IPS-NIHi7 (cell line): ENCODE data around the gene NEDD9.

ENCODE experiments used
- DNase-seq: peaks from one replicate; pipeline ENCODE4 v3.0.0; 2012; ENCODE audit warnings: mixed read lengths; ENCODE audit errors: extremely low spot score

The NEDD9 gene

DNA sequence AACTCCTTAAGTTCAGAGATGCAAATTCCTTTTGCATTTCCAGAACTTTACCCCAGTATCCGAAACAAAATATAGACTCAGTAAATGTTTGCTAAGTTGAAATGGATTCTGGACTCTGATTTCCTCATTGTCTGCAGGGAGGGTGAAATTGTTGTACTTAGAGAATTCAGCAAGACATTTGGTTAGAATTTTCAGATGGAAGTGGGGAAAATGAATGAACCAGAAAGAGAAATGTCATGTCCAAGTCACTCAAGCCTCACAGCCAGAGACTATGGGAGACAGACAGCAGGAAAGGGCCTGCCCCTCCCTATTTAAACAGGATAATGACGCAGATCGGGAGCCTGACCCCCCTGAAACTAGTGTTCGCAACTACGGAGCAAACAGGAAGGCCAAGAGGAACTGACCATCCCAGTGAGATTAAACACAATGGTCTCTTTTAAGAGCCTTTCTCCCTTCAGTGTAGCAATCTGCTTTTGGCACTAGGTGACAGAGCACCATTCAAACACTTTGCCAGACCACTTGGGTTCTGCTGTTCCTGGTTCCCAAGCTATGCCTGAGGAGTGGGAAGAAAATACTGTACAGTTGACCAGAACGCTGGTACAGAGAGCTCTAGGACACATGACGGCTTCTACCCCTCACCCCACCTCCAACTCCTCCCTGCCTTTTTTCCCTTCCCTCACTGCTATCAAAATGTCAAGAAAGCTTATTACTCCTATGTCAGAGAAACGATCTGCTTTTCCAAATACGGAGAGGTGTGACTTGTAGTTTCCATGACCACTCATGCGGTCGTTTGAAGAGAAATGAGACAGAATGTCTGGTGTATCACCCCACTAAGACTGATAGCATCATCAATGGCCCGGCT, 13.7 kb downstream of the NEDD9 start:
- DNase-seq = no peak

DNA sequence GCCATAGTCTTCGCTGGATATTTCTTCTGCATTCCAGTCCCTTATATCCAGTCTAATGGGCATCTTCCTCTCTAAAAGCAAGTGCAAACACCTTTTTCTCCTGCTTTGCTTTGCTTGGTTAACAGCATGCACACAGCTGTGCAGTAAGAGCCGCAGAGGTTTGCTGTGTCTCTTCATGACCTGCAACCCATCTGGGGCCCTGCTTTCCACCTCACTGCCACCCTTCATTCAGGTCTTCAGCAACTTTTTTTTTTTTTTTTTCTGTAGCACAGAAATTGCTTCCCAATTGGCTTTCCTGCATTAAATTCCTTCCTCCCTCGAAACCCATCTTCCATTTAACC, 14.4 kb downstream of the NEDD9 start:
- no peak for DNase-seq

DNA sequence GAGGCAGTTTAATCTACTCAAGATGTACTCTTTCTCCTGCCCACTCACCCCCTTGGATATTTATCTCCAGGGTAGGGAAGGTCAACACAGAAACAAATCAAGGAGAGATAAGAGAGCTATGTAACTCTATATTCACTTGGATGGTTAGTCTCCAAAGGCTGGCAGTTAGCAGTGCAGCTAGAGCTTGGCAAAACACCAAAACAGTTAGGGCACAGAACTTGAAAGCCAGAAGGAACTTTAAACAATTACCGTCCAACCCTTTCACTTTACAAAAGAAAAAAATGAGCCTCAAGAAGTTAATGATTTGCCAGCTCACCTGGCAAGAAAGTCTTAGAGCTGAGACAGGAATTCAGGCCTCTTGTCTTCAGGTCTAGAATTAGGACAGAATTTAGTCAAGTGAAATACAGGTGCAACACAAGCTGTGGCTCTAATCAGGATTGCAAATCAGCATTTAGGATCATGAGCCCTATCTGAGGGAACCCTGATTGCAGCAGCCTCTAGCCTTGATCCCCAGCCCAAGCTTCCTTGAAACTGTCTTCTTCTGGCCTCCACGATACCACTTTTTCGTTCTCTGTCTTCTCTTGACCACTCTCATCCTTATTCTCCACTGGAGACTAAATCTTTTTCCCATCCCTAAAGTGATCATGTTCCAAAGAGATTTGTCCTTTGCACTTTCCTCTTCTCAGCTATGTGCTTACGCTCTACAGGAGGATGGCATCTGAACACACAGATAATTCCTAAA, 14.9 kb downstream of the NEDD9 start:
- no peak for DNase-seq

DNA sequence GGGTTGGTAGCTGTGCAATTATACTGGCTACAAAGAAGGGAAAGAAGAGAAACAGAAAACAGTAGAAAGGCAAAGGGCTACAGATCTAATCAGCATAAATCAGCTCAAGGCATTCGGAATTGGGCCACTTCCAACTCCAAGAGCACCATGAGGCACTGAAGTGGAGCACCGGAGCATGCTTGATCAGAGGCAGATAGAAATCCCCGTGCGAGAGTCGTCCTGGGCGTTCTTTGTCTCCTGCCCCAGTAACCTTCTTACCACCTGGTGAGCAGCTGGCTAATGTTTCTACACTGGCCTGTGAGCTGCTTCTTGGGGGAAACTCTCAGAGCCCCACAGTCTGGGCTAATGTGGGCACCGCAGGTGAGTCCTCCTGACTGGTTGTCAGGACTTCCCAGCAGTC, 16.7 kb downstream of the NEDD9 start:
- DNase-seq = peak; percentile 22

DNA sequence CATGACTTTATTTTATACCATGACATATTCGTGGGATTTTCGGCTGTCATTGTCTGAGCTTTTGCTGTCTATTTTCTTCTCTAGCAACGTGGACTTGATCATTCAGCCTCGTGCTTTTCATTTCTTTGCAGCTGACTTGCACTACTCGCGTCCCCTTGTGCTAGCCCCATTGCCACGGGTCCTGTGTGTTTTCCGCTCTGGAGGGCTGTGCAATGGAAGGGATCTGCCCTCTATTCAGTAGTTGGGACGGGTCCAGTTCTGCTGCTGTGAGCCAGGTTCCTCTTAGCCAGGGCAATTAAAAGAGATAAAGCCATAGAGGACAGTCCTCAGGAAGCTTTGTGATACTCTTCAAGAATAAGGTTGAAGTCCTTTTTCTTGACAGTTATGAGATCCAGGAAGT, 17.6 kb downstream of the NEDD9 start:
- no peak for DNase-seq

DNA sequence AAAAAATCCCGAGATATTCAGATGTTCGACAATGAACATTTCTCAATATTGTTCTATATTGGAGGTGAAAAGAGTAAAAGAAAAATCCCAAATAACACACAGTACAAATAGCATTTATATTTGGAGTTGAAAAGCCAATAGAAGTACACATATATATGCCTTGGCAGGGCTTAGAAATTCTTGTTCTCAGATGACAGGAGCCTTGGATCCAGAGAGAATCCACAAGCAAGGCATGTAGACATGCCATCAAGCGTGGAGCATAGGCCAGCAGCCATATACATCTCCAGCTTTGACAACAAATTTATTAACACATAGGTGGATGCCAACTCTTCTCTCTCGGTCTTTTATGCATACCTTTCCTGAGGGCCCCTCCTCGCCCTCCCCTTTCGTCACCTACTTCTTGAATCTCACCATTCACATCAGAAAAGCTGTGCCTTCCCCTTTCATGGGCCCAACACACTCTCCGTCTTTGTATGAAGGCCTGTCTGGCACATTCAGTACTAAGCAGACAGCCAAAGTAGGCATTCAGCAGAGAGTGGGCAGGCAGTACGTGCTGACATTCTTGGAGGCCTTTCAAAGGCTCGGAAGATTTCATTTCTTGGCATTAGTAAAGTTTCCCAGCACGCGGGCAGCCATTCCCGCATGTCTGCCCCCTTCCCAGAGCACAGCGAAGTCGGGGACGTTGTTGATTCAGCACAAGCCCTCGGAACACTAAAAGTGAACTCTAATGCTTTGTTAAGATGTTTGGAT, 18.2 kb downstream of the NEDD9 start:
- DNase-seq = no peak

DNA sequence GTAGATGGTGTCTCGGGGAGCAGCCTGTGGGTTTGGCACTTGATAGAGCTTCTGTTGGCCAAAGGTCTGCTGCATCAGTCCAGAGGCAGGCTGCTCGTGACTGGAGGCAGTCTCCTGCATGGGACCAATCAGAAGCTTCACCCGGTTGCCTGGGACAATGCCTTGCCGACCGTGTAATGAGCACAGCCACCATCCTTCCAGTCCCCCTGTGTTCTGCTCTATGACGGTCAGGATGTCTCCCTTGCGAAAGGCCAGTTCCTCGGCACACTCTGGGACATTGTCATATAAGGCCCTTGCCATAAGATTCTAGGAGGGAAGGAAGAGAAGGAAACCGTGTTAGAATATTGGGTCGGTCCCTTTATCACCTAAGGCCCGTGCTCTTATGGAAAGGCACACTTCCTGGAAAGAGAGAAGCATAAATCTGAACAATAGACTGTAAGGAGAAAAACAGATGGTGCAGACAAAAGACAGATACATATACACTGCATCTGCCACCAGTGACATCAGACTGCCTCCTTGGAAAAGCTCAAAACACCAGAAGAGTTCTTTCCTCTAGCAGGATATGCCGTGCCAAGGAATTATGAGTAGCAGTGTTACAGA, 18.9 kb downstream of the NEDD9 start:
- DNase-seq = no peak

DNA sequence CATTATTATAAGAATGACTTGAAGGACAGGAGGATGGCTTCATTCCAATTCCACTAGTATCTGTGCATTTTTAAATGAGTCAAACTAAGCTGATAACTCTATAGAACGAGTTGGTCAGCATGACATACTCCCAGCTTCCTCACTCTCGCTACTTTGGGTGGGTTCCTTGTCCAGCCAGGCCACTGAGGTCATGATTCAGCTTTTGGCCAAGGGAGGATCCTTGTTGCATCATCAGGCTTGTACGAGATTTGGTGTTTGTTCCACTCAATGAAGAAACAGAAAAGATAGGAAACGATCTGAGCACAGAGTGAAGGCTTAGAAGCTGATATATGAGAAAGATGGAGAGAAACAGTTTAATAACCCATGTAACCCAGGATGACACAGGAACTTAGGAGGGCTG, 19.8 kb downstream of the NEDD9 start:
- DNase-seq = no peak

DNA sequence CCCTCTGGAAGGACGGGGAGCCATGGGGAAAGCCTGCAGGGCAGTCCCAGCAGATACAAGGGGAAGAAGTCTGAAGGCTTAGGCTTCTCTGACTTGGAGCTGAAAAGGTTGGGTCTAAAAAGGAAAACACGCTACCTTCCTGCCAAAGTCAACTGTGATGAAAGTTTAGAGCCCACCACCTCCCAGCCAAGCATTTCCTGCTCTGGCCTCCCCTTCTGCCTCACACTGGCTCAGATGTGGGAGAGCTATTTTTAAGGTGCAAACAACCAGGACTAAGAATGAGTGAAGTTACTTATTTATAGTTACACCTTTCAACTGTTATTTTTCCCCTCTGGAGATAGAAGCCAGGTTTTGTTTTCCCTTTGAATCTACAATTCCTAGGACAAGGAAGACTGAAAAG, 21.2 kb downstream of the NEDD9 start:
- DNase-seq = no peak

DNA sequence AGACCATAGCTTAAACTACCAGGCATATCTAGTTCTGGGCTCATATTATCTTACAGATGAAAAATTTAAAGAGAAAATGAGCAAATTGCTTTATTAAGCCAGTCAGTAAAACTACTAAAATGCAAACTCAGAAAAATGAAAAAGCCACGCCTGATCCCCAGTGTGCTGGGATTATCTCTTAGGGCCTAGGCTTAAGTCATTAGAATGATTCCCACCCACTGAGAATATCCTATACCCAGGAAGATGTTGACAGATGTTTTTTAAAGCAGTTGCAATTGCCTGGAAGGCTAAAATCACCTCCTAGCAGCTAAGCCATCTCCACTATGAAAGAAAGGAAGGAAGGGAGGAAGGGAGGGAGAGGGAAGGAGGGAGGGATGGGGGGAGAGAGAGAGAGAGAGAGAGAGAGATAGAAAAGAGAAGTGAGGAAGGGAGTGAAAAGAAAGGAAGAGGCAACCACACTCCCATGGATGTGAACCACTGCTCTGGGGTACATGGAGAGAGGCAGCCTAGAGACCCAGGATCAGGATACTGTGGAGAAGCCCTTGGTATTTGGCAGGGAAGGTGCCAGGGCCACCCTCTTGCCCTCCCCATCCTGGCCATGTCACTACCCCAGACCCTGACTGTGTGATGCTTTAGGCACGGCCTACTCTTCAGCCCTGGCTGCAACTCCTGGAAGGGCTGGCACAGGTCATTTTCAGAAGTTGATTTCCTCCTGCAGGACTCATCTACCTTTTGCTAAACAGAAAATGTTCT, 21.9 kb downstream of the NEDD9 start:
- no peak for DNase-seq

DNA sequence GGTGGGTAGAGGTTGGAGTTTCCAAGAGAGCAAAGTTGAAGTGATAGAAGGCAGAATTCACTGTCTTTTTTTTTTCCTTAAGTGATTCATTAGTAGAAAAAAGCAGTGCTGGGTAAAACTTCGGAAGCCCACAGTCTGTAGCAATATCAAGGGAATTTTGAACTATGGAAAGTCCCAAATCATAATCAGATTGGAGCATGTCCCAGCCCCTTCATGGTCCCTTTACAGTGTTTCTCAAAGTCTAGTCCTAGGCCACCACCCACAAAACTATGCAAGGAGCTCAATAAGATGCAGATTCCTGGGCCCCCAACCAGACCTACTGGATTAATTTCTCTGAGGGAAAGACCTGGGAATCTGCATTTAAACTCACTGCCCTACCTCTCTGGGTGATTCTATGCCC, 22.6 kb downstream of the NEDD9 start:
- DNase-seq = no peak

DNA sequence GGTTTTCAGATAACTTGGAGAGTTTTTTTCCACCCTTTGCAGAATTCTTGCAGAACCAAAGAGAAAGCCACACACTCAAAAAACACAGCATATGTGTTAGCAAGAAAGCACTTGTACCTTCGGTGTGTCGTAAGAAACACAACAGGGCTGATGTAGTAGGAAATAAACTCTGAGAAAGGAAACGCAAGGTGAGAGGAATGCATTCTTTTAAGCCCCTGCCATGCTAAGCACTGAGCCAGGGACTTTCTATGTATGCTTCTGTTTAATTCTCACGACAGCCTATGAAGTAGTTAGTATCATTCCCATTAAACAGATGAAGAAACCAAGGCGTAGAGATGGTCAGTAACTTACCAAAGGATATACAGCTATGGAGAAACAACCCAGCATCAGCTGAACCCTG, 23.1 kb downstream of the NEDD9 start:
- DNase-seq = no peak

DNA sequence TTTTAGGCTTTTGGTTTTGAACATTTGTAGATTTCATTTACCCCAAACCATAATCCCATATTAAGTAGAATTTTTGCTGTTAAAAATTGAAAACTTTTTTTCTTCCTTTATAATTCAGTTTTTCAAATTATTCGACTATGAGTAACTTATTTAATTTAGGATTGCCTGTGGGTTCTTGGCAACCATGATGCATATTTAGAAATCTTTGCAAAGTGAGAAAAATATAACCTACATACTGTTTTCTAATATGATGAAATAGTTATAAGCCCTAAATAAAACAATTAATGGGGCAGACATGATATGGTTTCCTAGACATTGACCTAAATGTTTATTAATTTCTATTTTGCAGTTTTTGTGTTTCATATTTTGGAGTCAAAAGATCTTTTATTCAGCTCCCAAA, 23.6 kb downstream of the NEDD9 start:
- no peak for DNase-seq

DNA sequence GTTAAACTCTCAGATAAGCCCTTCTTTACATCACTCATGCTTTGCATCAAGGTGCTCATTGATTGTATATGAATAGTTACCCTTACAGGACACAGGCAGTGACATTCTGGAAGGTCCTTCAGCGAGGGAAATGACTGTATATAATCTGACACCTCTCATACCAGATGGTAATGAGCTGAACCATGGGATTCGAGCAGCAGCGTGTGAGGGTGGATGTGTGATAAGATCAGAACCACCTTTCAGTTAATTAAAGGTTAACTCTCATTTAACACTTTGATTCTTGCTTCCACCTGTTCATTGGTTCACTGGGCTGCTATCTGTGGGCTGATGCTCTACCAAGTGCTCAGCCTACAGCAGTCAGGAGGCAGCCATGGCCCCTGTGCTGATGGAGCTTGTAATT, 24.2 kb downstream of the NEDD9 start:
- DNase-seq = no peak

DNA sequence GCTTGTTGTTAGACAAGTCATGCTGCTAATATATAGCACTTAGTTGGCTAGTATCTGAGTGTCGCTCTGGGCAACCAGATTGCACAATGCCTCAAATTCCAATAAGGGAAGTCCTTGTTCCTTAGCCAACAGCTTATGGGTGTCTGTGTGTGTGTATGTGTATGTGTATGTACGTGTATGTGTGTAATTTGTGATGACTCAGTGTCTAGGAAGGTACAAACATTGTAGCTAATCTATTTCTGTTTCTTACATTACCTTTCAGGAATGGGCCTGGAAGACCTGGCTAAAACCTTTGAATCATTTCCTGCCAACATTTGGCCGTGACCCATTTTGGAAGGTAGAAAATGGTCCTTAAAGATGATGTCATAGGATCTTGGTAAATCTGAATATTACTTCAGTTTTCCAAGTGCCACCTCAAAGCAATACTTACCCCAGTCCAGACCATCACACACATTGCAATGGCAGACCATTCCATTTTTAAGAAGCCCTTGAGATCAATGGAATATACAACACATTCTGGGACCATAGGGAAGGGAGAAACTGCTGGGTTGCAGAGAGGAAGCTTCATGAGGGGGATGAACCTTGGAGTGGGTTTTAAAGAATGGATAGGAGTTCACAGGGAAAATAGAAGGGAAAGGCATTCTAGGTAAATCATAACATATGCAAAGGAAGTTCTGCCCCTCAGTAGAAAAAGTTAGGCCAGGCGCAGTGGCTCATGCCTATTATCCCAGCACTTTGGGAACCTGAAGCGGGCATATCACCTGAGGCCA, 25.1 kb downstream of the NEDD9 start:
- DNase-seq = no peak

DNA sequence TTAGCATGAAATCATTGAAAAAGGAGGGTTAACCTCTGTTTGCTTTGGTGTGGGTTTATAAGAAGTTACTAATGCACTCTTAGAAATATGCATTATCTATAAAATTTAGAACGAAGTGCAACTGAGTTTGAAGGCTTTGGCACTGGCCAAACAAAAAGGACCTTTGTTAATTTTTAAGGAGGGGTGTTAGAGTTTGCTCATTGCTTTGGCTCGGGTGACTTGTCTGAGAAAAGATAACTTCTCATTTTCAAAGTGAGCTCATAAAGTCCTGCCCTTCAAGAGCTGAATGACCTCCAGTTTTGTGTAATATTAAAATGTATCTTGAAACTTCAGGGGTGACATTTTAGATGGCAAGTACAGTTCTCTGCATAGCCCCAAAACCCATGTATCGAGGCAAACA, 25.9 kb downstream of the NEDD9 start:
- DNase-seq = no peak

DNA sequence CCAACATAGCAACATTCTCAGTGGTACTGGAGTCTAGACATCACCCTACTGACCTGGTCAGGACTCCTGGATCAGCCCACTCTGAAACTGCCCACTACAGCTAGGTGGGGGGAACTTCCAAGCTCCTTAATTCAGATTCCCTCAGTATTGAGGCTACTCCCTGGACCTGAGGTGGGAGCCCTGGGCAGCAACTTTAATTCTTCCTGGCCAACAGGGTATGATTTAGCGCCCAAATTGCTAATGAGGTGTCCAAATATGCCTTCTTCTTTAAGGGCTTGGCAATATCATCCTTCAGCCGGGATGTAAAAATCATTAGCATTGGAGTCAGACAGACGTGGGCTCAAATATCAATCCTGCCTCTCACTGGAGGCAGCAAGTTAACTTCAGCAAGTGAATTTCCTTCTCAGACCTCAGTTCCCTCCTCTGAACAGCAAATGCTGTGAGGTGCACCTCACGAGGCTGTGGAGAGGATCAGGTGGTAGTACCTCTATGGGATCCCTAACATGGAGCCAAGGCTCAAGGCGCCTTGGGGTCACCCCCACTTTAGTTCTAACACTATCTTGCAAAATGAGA, 27.6 kb downstream of the NEDD9 start:
- DNase-seq = no peak

DNA sequence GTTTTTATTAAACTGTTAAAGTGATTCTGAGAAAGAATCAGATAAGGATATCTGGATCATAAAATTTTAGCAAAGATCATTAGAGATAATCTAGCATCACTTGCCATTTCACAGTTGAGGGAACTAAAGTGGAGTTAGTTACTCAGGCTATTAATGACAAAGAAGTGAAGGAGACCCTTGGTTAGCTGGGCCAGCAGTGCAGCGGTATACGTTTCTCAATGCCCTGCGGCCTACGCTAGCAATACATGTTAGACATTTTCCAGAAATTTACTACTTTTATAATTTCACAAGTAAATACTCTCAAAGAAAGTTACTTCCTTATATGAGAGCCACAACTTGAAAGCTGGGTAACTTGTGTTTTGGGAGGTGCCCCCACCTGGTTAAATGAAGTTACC, 28.5 kb downstream of the NEDD9 start:
- DNase-seq = no peak

DNA sequence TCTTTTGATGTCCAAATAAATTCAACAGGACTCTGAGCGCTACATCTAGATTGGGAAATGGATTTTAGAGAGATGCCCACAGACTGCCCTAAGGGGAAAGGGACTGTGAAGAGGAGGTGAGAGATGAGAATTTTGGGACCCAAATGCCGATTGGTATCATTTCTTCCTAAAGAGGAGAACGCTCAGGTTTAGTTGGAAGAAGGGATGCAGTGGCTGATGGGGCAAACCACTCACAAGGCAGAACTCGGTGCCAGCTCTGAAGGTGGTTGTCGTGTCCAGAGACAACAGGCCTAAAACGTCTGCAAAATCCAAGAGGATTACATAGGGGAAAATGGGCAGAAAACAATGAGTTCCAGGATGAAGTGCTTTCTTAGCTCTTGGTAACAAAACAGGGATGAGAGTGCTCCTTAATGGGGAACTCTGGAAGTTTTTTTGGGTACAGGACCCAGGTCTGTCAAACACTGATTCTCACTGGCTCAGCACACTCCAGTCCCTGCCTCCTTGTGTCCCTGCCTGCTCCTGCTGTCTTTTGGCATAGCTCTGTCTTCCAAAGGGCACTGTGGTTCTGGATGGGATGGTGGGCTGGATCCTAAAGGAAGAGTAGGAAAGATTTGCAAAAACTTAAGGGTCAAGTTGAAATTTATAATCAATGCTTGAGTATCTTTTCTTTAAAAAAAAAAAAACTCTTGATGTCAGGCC, 29.0 kb downstream of the NEDD9 start:
- no peak for DNase-seq
